ENCODE results near the gene CEBPG. TPM values are rescaled to one million over a fixed set of nuclear protein-coding genes. Genes with fewer than 3 reads are reported as not detected.
A peak's percentile ranks its signal among the peaks of the same experiment; 100 is the strongest.

The CEBPG gene
- polyA plus RNA-seq, 1 donor from 2014 or later, result 67.5 TPM

- H3K36me3 ChIP-seq (ENCODE audit: insufficient read depth, low read length), result no peaks in the 10 kb centered on the region
- H3K27ac ChIP-seq (ENCODE audit: low read length), result no peak overlapping the region
- H4K20me1 ChIP-seq (ENCODE audit: insufficient read depth), result no peaks in the 10 kb centered on the region
- H3F3A ChIP-seq (ENCODE audit: insufficient read depth, low read length, poor library complexity, severe bottlenecking), result no peaks in the 10 kb centered on the region
- TF ChIP-seq POLR2AphosphoS5 (IDR thresholded peaks at IDR 0.05) (no peak), MXI1 (conservative IDR thresholded peaks at IDR 0.05; ENCODE audit: poor library complexity, severe bottlenecking) (no peak), SMC3 (conservative IDR thresholded peaks at IDR 0.05; ENCODE audit: poor library complexity) (no peak), EP300 (conservative IDR thresholded peaks at IDR 0.05; ENCODE audit: poor library complexity, severe bottlenecking) (no peak), REST (IDR thresholded peaks at IDR 0.05; ENCODE audit: borderline replicate concordance) (no peak), EZH2 (IDR thresholded peaks at IDR 0.05; ENCODE audit: borderline replicate concordance, insufficient read depth, low read length, poor library complexity, severe bottlenecking) (no peak), RAD21 (conservative IDR thresholded peaks at IDR 0.05) (no peak), TAF1 (IDR thresholded peaks at IDR 0.05; ENCODE audit: low read depth) (no peak)
- TF ChIP-seq, protein P1, sequence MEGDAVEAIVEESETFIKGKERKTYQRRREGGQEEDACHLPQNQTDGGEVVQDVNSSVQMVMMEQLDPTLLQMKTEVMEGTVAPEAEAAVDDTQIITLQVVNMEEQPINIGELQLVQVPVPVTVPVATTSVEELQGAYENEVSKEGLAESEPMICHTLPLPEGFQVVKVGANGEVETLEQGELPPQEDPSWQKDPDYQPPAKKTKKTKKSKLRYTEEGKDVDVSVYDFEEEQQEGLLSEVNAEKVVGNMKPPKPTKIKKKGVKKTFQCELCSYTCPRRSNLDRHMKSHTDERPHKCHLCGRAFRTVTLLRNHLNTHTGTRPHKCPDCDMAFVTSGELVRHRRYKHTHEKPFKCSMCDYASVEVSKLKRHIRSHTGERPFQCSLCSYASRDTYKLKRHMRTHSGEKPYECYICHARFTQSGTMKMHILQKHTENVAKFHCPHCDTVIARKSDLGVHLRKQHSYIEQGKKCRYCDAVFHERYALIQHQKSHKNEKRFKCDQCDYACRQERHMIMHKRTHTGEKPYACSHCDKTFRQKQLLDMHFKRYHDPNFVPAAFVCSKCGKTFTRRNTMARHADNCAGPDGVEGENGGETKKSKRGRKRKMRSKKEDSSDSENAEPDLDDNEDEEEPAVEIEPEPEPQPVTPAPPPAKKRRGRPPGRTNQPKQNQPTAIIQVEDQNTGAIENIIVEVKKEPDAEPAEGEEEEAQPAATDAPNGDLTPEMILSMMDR (IDR thresholded peaks at IDR 0.05; ENCODE audit: poor library complexity, severe bottlenecking), result no peak
- no peak overlapping the region for H2AFZ ChIP-seq (ENCODE audit: low read depth, low read length)
- H3K4me2 ChIP-seq (ENCODE audit: low read length), result no peak overlapping the region
- H3K79me2 ChIP-seq (replicated peaks; ENCODE audit: insufficient read depth, low read length), result no peaks in the 10 kb centered on the region
- H3K9me2 ChIP-seq (ENCODE audit: insufficient read depth, low read length), result no peaks in the 10 kb centered on the region
- no peaks in the 10 kb centered on the region for H3K9me3 ChIP-seq (ENCODE audit: low read length)
- no peak overlapping the region for H3K4me3 ChIP-seq (ENCODE audit: low read length)
- H3K27me3 ChIP-seq (ENCODE audit: insufficient read depth, low read depth, low read length), result no peaks in the 10 kb centered on the region
- H3K9ac ChIP-seq (ENCODE audit: low read length), result no peak overlapping the region
Measured at GRCh38 chr19:33414667-33415605, 41.4 kb downstream of the CEBPG start.

- Histone ChIP-seq H3K4me3 (ENCODE audit: low read length) (no peak overlapping the region), H3K9ac (ENCODE audit: low read length) (no peak overlapping the region), H3K79me2 (replicated peaks; ENCODE audit: insufficient read depth, low read length) (no peaks in the 10 kb centered on the region), H3K9me3 (ENCODE audit: low read length) (no peaks in the 10 kb centered on the region), H3K9me2 (ENCODE audit: insufficient read depth, low read length) (no peaks in the 10 kb centered on the region), H2AFZ (ENCODE audit: low read depth, low read length) (no peak overlapping the region), H3K36me3 (ENCODE audit: insufficient read depth, low read length) (no peaks in the 10 kb centered on the region), H4K20me1 (ENCODE audit: insufficient read depth) (no peaks in the 10 kb centered on the region), H3K27me3 (ENCODE audit: insufficient read depth, low read depth, low read length) (no peaks in the 10 kb centered on the region), H3K27ac (ENCODE audit: low read length) (no peak overlapping the region), H3K4me2 (ENCODE audit: low read length) (no peak overlapping the region), H3F3A (ENCODE audit: insufficient read depth, low read length, poor library complexity, severe bottlenecking) (no peaks in the 10 kb centered on the region)
- TF ChIP-seq POLR2AphosphoS5 (IDR thresholded peaks at IDR 0.05) (no peak), EP300 (conservative IDR thresholded peaks at IDR 0.05; ENCODE audit: poor library complexity, severe bottlenecking) (no peak), SMC3 (conservative IDR thresholded peaks at IDR 0.05; ENCODE audit: poor library complexity) (peak; percentile 50), EZH2 (IDR thresholded peaks at IDR 0.05; ENCODE audit: borderline replicate concordance, insufficient read depth, low read length, poor library complexity, severe bottlenecking) (no peak), RAD21 (conservative IDR thresholded peaks at IDR 0.05) (peak; percentile 42)
- TF ChIP-seq, protein P1 (IDR thresholded peaks at IDR 0.05; ENCODE audit: poor library complexity, severe bottlenecking), result peak; percentile 60
Measured at GRCh38 chr19:33416307-33417215, 43.1 kb downstream of the CEBPG start.
